ENCODE results near the gene PTPRT. TPM values are rescaled to one million over a fixed set of nuclear protein-coding genes. Genes with fewer than 3 reads are reported as not detected.

Gene PTPRT
- total RNA-seq, 1 experiment from 2014 or later, result not detected

- TF ChIP-seq POLR2AphosphoS5 (IDR thresholded peaks at IDR 0.05; ENCODE audit: low read depth, low read length) (no peak), TCF7L2 (IDR thresholded peaks at IDR 0.05; ENCODE audit: low read depth, low read length) (no peak), SIN3A (IDR thresholded peaks at IDR 0.05; ENCODE audit: borderline replicate concordance, insufficient read depth, low read depth, low read length) (no peak), REST (IDR thresholded peaks at IDR 0.05; ENCODE audit: insufficient read depth in 1 of 2, low read depth in 2 of 2, low read length in 1 of 2) (no peak), CTCF (IDR thresholded peaks at IDR 0.05) (no peak)
- Histone ChIP-seq H3K27ac (ENCODE audit: low read length) (no peak overlapping the region), H3K4me1 (ENCODE audit: control insufficient read depth, insufficient read depth, low read length) (no peaks in the 10 kb centered on the region), H3K9me3 (ENCODE audit: control insufficient read depth, insufficient read depth, low read depth, low read length) (no peaks in the 10 kb centered on the region), H3K4me3 (ENCODE audit: low read depth in 2 of 2, low read length in 2 of 2) (no peak overlapping the region), H3K36me3 (ENCODE audit: control insufficient read depth, insufficient read depth, low read length) (no peaks in the 10 kb centered on the region), H3K27me3 (ENCODE audit: control insufficient read depth, insufficient read depth, low read length) (peaks cover 4% of the 10 kb centered on the region; the same call in 1 of the 2 replicates)
- ChIA-PET POLR2A (no interaction called here), CTCF (no interaction called here)
- no peak for ATAC-seq
- intact Hi-C loops (cut with micrococcal nuclease; ENCODE audit: unreplicated experiment), result no loop called here
- no TSS peak for BruUV-seq (replicated peaks)
- no peak for DNase-seq (ENCODE audit: low read depth, low spot score)
- in situ Hi-C loops (cut with HindIII; ENCODE audit: low pct_unique_long_range_greater_than_20kb, low sequenced_read_pairs), result no loop called here
Observed at GRCh38 chr20:43198607-43199006, 8.9 kb upstream of the PTPRT start.

GRCh38 chr20:43196243-43196642 is 6.5 kb upstream of the PTPRT start:
- in situ Hi-C loops (cut with HindIII; ENCODE audit: low pct_unique_long_range_greater_than_20kb, low sequenced_read_pairs) (no loop called here), intact Hi-C loops (cut with micrococcal nuclease; ENCODE audit: unreplicated experiment) (no loop called here)
- ATAC-seq (no peak), DNase-seq (ENCODE audit: low read depth, low spot score) (no peak)
- no peak overlapping the region for H3K27ac ChIP-seq (ENCODE audit: low read length)
- BruUV-seq (replicated peaks), result no TSS peak
- POLR2A ChIA-PET, result no interaction called here
- no peaks in the 10 kb centered on the region for H3K4me1 ChIP-seq (ENCODE audit: control insufficient read depth, insufficient read depth, low read length)
- no peaks in the 10 kb centered on the region for H3K9me3 ChIP-seq (ENCODE audit: control insufficient read depth, insufficient read depth, low read depth, low read length)
- CTCF ChIA-PET, result interaction anchor here (0.6 kb wide), 1 partner anchor 11 kb away, joined by 3 read pairs; no protein-coding TSS in a partner anchor
- H3K27me3 ChIP-seq (ENCODE audit: control insufficient read depth, insufficient read depth, low read length), result no peaks in the 10 kb centered on the region; the same call in 1 of the 2 replicates
- no peaks in the 10 kb centered on the region for H3K36me3 ChIP-seq (ENCODE audit: control insufficient read depth, insufficient read depth, low read length)
- no peak overlapping the region for H3K4me3 ChIP-seq (ENCODE audit: low read depth in 2 of 2, low read length in 2 of 2)
- TF ChIP-seq POLR2AphosphoS5 (IDR thresholded peaks at IDR 0.05; ENCODE audit: low read depth, low read length), result no peak
- TF ChIP-seq REST (IDR thresholded peaks at IDR 0.05; ENCODE audit: insufficient read depth in 1 of 2, low read depth in 2 of 2, low read length in 1 of 2), result no peak
- no peak for TF ChIP-seq TCF7L2 (IDR thresholded peaks at IDR 0.05; ENCODE audit: low read depth, low read length)
- TF ChIP-seq CTCF (IDR thresholded peaks at IDR 0.05), result no peak
- TF ChIP-seq SIN3A (IDR thresholded peaks at IDR 0.05; ENCODE audit: borderline replicate concordance, insufficient read depth, low read depth, low read length), result no peak

Measured in Panc1 (cell line).